GM12878 (cell line): ENCODE data around the gene SATB2. TPM values are rescaled to one million over a fixed set of nuclear protein-coding genes. Genes with fewer than 3 reads are reported as not detected.

ENCODE experiments used
- ATAC-seq: fragments of 200-7000 bp; cut with Tn5 transposase; 3 replicates; pipeline ENCODE4 v1.9.1; 2020; ENCODE audit warnings: mild to moderate bottlenecking, moderate library complexity
- BruUV-seq: library from RNA; stranded (reverse); fragments of 400-500 nt; replicated peaks from 2 replicates; lab custom pipeline; 2021; lab: Mats Ljungman, UMichigan
- CTCF ChIA-PET: fragments of 300-600 bp; sonication (Branson Sonifier 250); formaldehyde crosslinking; extraction: SDS; loops from one replicate; lab custom pipeline; 2021; ENCODE audit warnings: inconsistent platforms; lab: Yijun Ruan, JAX
- POLR2A ChIA-PET: fragments of 350-600 bp; formaldehyde crosslinking; extraction: SDS; loops from one replicate; lab custom pipeline; 2021; ENCODE audit warnings: inconsistent platforms; lab: Charles Lee
- RAD21 ChIA-PET: fragments of 300-600 bp; sonication (Branson Sonifier 250); formaldehyde crosslinking; loops from one replicate; lab custom pipeline; 2023; ENCODE audit warnings: antibody characterized with exemption; ENCODE audit not compliant: unreplicated experiment; lab: Charles Lee
- SMC1A ChIA-PET: fragments of 300-600 bp; sonication (Branson Sonifier 250); formaldehyde crosslinking; loops from one replicate; lab custom pipeline; 2023; ENCODE audit not compliant: unreplicated experiment, uncharacterized antibody; lab: Charles Lee
- DNase-seq: peaks from one replicate; pipeline ENCODE4 v3.0.0-alpha.2; 2011; ENCODE audit warnings: low read depth, low spot score
- FAIRE-seq: peaks from 3 replicates; lab custom pipeline; 2011; peaks lifted over from hg19 to GRCh38; lab: Jason Lieb, UNC
- H2AFZ ChIP-seq: 2 replicates; pipeline ENCODE4 v1.6.0; 2011; ENCODE audit warnings: low read depth, low read length, control low read depth; ENCODE audit not compliant: control insufficient read depth
- H3K27ac ChIP-seq: 2 replicates; pipeline ENCODE4 v1.5.1; 2011; ENCODE audit warnings: control low read depth; ENCODE audit not compliant: control insufficient read depth, insufficient read depth
- H3K27me3 ChIP-seq, 2 experiments: replicated peaks in 1 of 2; 2 replicates each; pipeline versions ENCODE4 v1.6.0 to v1.6.1; 2011; ENCODE audit warnings: low read length in 1 of 2; ENCODE audit not compliant: control insufficient read depth in 2 of 2, insufficient read depth in 2 of 2
- H3K36me3 ChIP-seq, 2 experiments: 2 replicates each; pipeline ENCODE4 v1.5.1; 2011; ENCODE audit warnings: low read length in 1 of 2; ENCODE audit not compliant: control insufficient read depth in 2 of 2, insufficient read depth in 2 of 2
- H3K4me1 ChIP-seq: 2 replicates; pipeline ENCODE4 v1.6.1; 2011; ENCODE audit warnings: mild to moderate bottlenecking, low read length, moderate library complexity, mixed read lengths; ENCODE audit not compliant: control insufficient read depth, insufficient read depth
- H3K4me2 ChIP-seq: 2 replicates; pipeline ENCODE4 v1.6.0; 2011; ENCODE audit warnings: control low read depth; ENCODE audit not compliant: control insufficient read depth, insufficient read depth
- H3K4me3 ChIP-seq: fragments of 200-600 bp; sonication (generic); 2 replicates; pipeline ENCODE4 v1.5.1; 2016
- H3K79me2 ChIP-seq: 2 replicates; pipeline ENCODE4 v1.6.0; 2011; ENCODE audit warnings: low read length; ENCODE audit not compliant: control insufficient read depth, insufficient read depth
- H3K9ac ChIP-seq: 2 replicates; pipeline ENCODE4 v1.8.0; 2011; ENCODE audit warnings: low read length, control low read depth, mixed read lengths; ENCODE audit not compliant: control insufficient read depth, insufficient read depth
- H3K9me3 ChIP-seq: replicated peaks from 3 replicates; pipeline ENCODE4 v1.5.1; 2011; ENCODE audit warnings: mild to moderate bottlenecking, low read length; ENCODE audit not compliant: control insufficient read depth, insufficient read depth
- H4K20me1 ChIP-seq: 2 replicates; pipeline ENCODE4 v1.6.0; 2011; ENCODE audit not compliant: control insufficient read depth, insufficient read depth
- CEBPB ChIP-seq, 2 experiments: fragments of 150-350 bp in 1 of 2; IDR thresholded peaks; 2 replicates each; pipeline ENCODE4 v1.6.1; 2012 to 2014; ENCODE audit warnings: low read depth in 2 of 2, low read length in 2 of 2, borderline replicate concordance in 1 of 2, inconsistent platforms in 1 of 2
- CHD1 ChIP-seq: IDR thresholded peaks from 2 replicates; pipeline ENCODE4 v1.6.1; 2012; ENCODE audit warnings: low read depth, low read length, improper control_type of control experiment
- EZH2 ChIP-seq: IDR thresholded peaks from 2 replicates; pipeline ENCODE4 v1.6.1; 2012; ENCODE audit warnings: low read depth, mild to moderate bottlenecking, control low read depth, inconsistent platforms, low read length, borderline replicate concordance; ENCODE audit not compliant: control insufficient read depth
- NFIC ChIP-seq: IDR thresholded peaks from 2 replicates; pipeline ENCODE4 v1.6.1; 2012; ENCODE audit warnings: low read depth, mild to moderate bottlenecking, inconsistent platforms, low read length, moderate library complexity
- POLR2A ChIP-seq: IDR thresholded peaks from 2 replicates; pipeline ENCODE4 v1.6.1; 2011; ENCODE audit warnings: low read depth, mild to moderate bottlenecking, low read length
- WGBS: methylation state at CpG from one replicate; pipeline ENCODE4 v1.1.6; 2016; ENCODE audit warnings: low lambda C conversion rate; ENCODE audit not compliant: insufficient replicate concordance, insufficient coverage; ENCODE audit errors: missing lambda C conversion rate; 5-methylcytosine and 5-hydroxymethylcytosine counted together
- in situ Hi-C: fragments of 300-500 bp; cut with MboI; formaldehyde crosslinking; loops from 9 replicates; pipeline ENCODE4 v1.14.3; 2018; ENCODE audit warnings: mixed read lengths
- intact Hi-C: fragments of 100-400 bp; cut with micrococcal nuclease; formaldehyde crosslinking; loops from one replicate; pipeline ENCODE4 v1.14.2; 2022; ENCODE audit not compliant: unreplicated experiment
- polyA plus RNA-seq, 11 experiments: library from polyadenylated mRNA; depleted of rRNA in 4 of 11; unstranded in 6 of 11; stranded (reverse) in 5 of 11; fragments of >200 nt; fragmentation: Nextera tagmentation in 4 of 11; fragmentation: Illumina TruSeq in 1 of 11; extraction: Ambion mirVana in 4 of 11; extraction: Trizol in 1 of 11; gene quantifications; 1 replicate in 1 of 11; 2 replicates in 10 of 11; pipeline versions ENCODE4 v1.2.1 to v1.2.3, GENCODE V29; 2011 to 2016; ENCODE audit warnings: inconsistent platforms in 2 of 11, missing spikeins in 2 of 11, low read depth in 1 of 11
- total RNA-seq, 4 experiments: library from RNA; depleted of rRNA in 3 of 4; stranded (reverse); fragments of >200 nt in 3 of 4; fragmentation: Illumina TruSeq in 1 of 4; extraction: Trizol in 1 of 4; gene quantifications; 2 replicates each; pipeline versions ENCODE4 v1.2.1 to v1.2.3, GENCODE V29; 2013 to 2021
- TF ChIP-seq, protein P1 (sequence below): fragments of 450-650 bp; IDR thresholded peaks from 2 replicates; pipeline ENCODE4 v1.6.1; 2017; ENCODE audit warnings: mild to moderate bottlenecking, moderate library complexity
- TF ChIP-seq, protein P2 (sequence below): fragments of 450-650 bp; IDR thresholded peaks from 2 replicates; pipeline ENCODE4 v1.6.1; 2018; ENCODE audit warnings: borderline replicate concordance, mild to moderate bottlenecking; ENCODE audit not compliant: partially characterized antibody

The SATB2 gene
- total and polyA plus RNA-seq, 10 of the 15 experiments (the other 5 are each of a cell fraction or from before 2014, with no cell fraction given), result 0.03 to 0.56 (median 0.08) TPM; not detected in 3

DNA sequence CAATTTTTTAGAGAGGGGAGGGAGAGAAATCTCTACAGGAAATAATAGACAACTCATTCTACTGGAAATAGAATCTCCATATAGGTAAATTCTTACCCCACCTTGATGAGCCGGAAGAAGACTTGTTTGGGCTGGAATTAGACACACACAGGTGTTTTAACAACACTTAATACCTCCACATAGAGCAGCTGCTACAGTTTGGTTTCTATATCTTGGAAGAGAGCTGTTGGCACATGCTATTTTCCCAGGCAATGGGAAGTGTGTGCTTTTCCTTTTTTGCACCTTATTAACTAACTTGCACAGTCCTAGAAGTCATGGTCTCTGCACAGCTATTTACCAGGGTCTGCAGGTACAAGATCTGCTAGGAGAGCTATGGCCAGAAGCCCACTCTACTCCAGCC lies 73.7 kb downstream of the SATB2 start:
- POLR2A ChIA-PET, result no interaction called here
- no peak for FAIRE-seq
- in situ Hi-C loops, result no loop called here

More for the DNA sequence above, 73.7 kb downstream of the SATB2 start:
- intact Hi-C loops, result no loop called here
- CTCF ChIA-PET, result no interaction called here
- ATAC-seq, result no peak
- SMC1A ChIA-PET, result no interaction called here
- Histone ChIP-seq H3K4me2 (no peak overlapping the region), H2AFZ (no peak overlapping the region), H3K9me3 (no peaks in the 10 kb centered on the region), H3K4me3 (no peak overlapping the region), H4K20me1 (no peaks in the 10 kb centered on the region), H3K79me2 (no peaks in the 10 kb centered on the region), H3K4me1 (no peaks in the 10 kb centered on the region)
- WGBS, result 0% methylated on average over 1 of the region's 1 CpG
- no peak for DNase-seq
- TF ChIP-seq CHD1, result no peak
- no peak for TF ChIP-seq POLR2A
- no peak for TF ChIP-seq NFIC
- TF ChIP-seq, protein P1, sequence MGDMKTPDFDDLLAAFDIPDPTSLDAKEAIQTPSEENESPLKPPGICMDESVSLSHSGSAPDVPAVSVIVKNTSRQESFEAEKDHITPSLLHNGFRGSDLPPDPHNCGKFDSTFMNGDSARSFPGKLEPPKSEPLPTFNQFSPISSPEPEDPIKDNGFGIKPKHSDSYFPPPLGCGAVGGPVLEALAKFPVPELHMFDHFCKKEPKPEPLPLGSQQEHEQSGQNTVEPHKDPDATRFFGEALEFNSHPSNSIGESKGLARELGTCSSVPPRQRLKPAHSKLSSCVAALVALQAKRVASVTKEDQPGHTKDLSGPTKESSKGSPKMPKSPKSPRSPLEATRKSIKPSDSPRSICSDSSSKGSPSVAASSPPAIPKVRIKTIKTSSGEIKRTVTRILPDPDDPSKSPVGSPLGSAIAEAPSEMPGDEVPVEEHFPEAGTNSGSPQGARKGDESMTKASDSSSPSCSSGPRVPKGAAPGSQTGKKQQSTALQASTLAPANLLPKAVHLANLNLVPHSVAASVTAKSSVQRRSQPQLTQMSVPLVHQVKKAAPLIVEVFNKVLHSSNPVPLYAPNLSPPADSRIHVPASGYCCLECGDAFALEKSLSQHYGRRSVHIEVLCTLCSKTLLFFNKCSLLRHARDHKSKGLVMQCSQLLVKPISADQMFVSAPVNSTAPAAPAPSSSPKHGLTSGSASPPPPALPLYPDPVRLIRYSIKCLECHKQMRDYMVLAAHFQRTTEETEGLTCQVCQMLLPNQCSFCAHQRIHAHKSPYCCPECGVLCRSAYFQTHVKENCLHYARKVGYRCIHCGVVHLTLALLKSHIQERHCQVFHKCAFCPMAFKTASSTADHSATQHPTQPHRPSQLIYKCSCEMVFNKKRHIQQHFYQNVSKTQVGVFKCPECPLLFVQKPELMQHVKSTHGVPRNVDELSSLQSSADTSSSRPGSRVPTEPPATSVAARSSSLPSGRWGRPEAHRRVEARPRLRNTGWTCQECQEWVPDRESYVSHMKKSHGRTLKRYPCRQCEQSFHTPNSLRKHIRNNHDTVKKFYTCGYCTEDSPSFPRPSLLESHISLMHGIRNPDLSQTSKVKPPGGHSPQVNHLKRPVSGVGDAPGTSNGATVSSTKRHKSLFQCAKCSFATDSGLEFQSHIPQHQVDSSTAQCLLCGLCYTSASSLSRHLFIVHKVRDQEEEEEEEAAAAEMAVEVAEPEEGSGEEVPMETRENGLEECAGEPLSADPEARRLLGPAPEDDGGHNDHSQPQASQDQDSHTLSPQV, result no peak
- TF ChIP-seq CEBPB (IDR thresholded peaks at IDR 0.05; ENCODE audit: borderline replicate concordance in 1 of 2, low read depth in 2 of 2, low read length in 2 of 2), result no peak
- TF ChIP-seq EZH2, result no peak
- TF ChIP-seq, protein P2, sequence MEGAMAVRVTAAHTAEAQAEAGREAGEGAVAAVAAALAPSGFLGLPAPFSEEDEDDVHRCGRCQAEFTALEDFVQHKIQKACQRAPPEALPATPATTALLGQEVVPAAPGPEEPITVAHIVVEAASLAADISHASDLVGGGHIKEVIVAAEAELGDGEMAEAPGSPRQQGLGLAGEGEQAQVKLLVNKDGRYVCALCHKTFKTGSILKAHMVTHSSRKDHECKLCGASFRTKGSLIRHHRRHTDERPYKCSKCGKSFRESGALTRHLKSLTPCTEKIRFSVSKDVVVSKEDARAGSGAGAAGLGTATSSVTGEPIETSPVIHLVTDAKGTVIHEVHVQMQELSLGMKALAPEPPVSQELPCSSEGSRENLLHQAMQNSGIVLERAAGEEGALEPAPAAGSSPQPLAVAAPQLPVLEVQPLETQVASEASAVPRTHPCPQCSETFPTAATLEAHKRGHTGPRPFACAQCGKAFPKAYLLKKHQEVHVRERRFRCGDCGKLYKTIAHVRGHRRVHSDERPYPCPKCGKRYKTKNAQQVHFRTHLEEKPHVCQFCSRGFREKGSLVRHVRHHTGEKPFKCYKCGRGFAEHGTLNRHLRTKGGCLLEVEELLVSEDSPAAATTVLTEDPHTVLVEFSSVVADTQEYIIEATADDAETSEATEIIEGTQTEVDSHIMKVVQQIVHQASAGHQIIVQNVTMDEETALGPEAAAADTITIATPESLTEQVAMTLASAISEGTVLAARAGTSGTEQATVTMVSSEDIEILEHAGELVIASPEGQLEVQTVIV, result no peak
- TF ChIP-seq, all 136 proteins: peak for 0
- no peak overlapping the region for H3K27ac ChIP-seq
- no peak overlapping the region for H3K9ac ChIP-seq
- BruUV-seq, result no TSS peak
- no peaks in the 10 kb centered on the region; a peak in 1 of 4 replicates for H3K27me3 ChIP-seq
- RAD21 ChIA-PET, result no interaction called here
- H3K36me3 ChIP-seq, result no peaks in the 10 kb centered on the region
